Tibial nerve (tissue), 4 donors: ENCODE results near the gene DCTN3. TPM values are rescaled to one million over a fixed set of nuclear protein-coding genes. Genes with fewer than 3 reads are reported as not detected.

Experiments
- DNase-seq, 2 donors: peaks; one replicate each; pipeline ENCODE4 v3.0.0-alpha.2; 2019; ENCODE audit warnings: low spot score in 2 of 2
- H3K27ac ChIP-seq, 4 donors: fragments of 200-600 bp; sonication (generic) in 3 of 4; one replicate each; pipeline ENCODE4 v1.5.1; 2017 to 2019; ENCODE audit warnings: mild to moderate bottlenecking in 1 of 4
- H3K27me3 ChIP-seq, 2 donors: fragments of 200-600 bp; sonication (generic) in 1 of 2; one replicate each; pipeline versions ENCODE4 v1.5.1 to v1.6.0; 2017 to 2019
- H3K36me3 ChIP-seq, 3 donors: fragments of 200-600 bp; sonication (generic); one replicate each; pipeline ENCODE4 v1.5.1; 2018 to 2019
- H3K4me1 ChIP-seq, 4 donors: fragments of 200-600 bp; sonication (generic) in 3 of 4; one replicate each; pipeline ENCODE4 v1.5.1; 2017 to 2019
- H3K4me3 ChIP-seq, 4 donors: fragments of 200-600 bp; sonication (generic) in 3 of 4; one replicate each; pipeline ENCODE4 v1.5.1; 2017 to 2019; ENCODE audit warnings: mild to moderate bottlenecking in 1 of 4, moderate library complexity in 1 of 4
- H3K9me3 ChIP-seq, 4 donors: fragments of 200-600 bp; sonication (generic) in 3 of 4; one replicate each; pipeline ENCODE4 v1.5.1; 2017 to 2019
- CTCF ChIP-seq, 5 experiments: fragments of 200-600 bp in 3 of 5; fragments of 450-650 bp in 2 of 5; sonication (generic) in 3 of 5; IDR thresholded peaks; one replicate each; pipeline ENCODE4 v1.5.1; 2016 to 2019; ENCODE audit warnings: antibody characterized with exemption in 5 of 5, mild to moderate bottlenecking in 3 of 5, moderate library complexity in 2 of 5
- EP300 ChIP-seq, 2 donors: sonication (generic); formaldehyde crosslinking; IDR thresholded peaks; one replicate each; pipeline ENCODE4 v1.6.1; 2017; ENCODE audit warnings: antibody characterized with exemption in 2 of 2, mild to moderate bottlenecking in 1 of 2
- POLR2A ChIP-seq, 2 donors: fragments of 450-650 bp; IDR thresholded peaks; one replicate each; pipeline ENCODE4 v1.6.1; 2017; ENCODE audit warnings: antibody characterized with exemption in 2 of 2, mild to moderate bottlenecking in 2 of 2, moderate library complexity in 2 of 2
- WGBS, 2 donors: methylation state at CpG; one replicate each; pipeline ENCODE4 v1.1.5; 2018; 5-methylcytosine and 5-hydroxymethylcytosine counted together
- total RNA-seq, 4 donors: library from RNA; depleted of rRNA; stranded (reverse); fragments of >200 nt; gene quantifications; one replicate each; pipeline ENCODE4 v1.1.0, GENCODE V29; 2016

DCTN3 gene
- total RNA-seq, 4 donors from 2014 or later: 64.7 to 87.5 (median 73.7) TPM

DNA sequence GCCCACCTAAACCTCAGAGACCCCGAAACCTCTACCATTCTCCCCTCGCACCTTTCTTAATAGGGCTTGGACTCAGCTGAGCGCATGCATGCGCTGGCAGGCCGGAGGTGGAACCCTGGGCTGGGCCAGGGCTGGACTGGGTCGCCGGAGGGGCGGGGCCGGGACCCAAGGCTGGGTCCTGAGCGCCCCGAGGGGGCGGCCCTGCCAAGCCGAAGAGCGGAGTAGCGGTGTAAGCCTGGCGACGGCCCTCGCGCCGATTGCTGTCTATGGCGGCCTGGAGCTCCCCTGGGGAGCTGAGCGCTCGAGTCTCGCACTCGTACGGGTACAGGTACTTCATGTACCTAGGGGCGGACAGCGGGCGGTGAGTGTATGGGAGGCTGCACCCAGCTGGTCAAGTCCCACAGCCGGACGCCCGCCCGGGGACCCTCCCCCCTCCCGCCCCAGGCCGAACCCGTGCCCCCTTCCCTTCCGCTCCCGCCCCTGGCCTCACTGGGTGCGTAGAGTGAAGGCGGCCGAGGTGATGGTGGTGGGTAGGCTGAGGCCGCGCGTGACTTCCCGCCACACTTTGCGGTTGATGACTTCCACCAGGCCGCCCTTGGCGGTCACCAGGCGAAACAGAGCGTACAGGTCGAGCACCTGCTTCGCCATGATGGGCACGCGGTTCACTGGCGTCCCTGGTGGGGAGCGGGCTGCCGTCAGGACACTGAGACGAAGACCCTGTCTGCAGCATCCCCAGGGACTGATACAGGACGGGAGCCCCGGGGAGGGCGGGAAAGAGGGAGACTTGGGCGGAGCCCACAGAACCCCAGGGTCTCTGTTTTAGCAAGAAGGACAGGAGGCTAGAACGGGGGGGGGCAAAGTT is 3.3 kb upstream of the DCTN3 start:
- 19 to 20% methylated on average over 53 to 58 of the region's 63 CpGs for WGBS, 2 donors
- H3K9me3 ChIP-seq: no peaks in the 10 kb centered on the region
- DNase-seq: no peak
- H3K27ac ChIP-seq: no peak overlapping the region
- peaks cover 0 to 49% (median 22%) of the 10 kb centered on the region in 4 donors for H3K4me1 ChIP-seq
- H3K4me3 ChIP-seq: no peak overlapping the region
- peaks cover 2 to 72% of the 10 kb centered on the region in 2 donors for H3K27me3 ChIP-seq
- TF ChIP-seq EP300 (IDR thresholded peaks at IDR 0.05): no peak
- no peak for TF ChIP-seq POLR2A (IDR thresholded peaks at IDR 0.05)
- no peak for TF ChIP-seq CTCF (IDR thresholded peaks at IDR 0.05)
- H3K36me3 ChIP-seq: peaks cover 0 to 2% (median 0%) of the 10 kb centered on the region in 3 donors

DNA sequence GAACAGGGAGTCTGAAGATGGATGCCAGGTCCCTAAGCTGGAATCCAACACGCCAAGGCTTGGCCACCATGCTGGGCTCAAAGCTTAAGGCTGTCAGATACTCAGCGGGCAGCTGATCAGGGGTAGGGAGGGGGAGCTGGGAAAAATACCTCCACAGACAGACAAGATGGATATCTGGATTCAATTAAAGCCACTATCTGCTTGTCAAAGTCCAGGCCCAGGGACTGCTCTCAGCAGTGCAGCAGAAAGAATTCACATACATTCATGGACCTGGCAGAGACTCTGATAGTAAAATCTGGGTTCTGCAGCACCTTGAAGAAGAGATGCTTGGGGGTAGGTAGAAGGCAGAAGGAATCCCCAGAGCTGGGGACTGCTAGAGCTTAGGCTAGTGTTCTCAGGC is 5.2 kb downstream of the DCTN3 start:
- H3K4me3 ChIP-seq: no peak overlapping the region
- H3K36me3 ChIP-seq: peaks cover 0 to 56% (median 9%) of the 10 kb centered on the region in 3 donors
- WGBS, 2 donors: 82 to 85% methylated on average over 2 of the region's 2 CpGs
- no peak overlapping the region for H3K27ac ChIP-seq
- no peaks in the 10 kb centered on the region for H3K9me3 ChIP-seq
- peaks cover 0 to 39% (median 25%) of the 10 kb centered on the region in 4 donors for H3K4me1 ChIP-seq
- TF ChIP-seq POLR2A (IDR thresholded peaks at IDR 0.05) (no peak), CTCF (IDR thresholded peaks at IDR 0.05) (no peak), EP300 (IDR thresholded peaks at IDR 0.05) (no peak)
- no peaks in the 10 kb centered on the region for H3K27me3 ChIP-seq
- DNase-seq: no peak

DNA sequence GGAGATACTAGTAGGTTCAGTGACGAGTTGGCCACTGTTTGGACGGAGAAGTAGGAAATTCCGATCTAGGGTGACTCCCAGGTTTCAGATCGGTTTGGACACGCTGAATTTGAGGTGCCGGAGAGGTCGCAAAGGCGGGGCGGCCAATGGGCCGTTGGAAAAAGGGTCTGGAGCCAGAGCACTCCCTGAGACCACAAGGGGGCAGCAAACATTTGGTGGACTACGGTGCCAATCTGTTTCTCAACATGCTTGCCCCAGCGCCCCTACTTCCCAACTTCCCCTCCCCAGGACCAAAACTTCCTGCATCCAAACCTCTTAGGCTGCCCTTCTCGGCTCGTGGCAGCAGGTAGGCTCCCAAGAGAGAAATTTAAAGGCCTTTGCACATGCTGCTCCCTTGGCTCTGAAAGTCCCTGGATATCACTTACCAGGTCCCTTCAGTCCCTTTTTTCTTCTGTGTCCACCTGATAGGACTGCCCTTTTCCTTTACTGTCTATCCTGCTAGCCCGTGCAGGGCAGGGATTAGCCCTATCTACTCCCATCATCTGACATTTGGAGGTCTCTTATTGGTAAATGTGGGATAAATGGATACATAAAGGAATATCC is 7.4 kb downstream of the DCTN3 start:
- Histone ChIP-seq H3K27ac (peak overlapping the region; percentile 74 to 96 (median 93)), H3K9me3 (no peaks in the 10 kb centered on the region), H3K36me3 (peaks cover 0 to 58% (median 9%) of the 10 kb centered on the region in 3 donors), H3K4me3 (peak overlapping the region; percentile 58 to 81 (median 72)), H3K27me3 (no peaks in the 10 kb centered on the region), H3K4me1 (peaks cover 0 to 28% (median 15%) of the 10 kb centered on the region in 4 donors)
- WGBS, 2 donors: 1 to 2% methylated on average over 15 of the region's 15 CpGs
- TF ChIP-seq CTCF (IDR thresholded peaks at IDR 0.05) (peak; percentile 79 to 88 (median 84)), POLR2A (IDR thresholded peaks at IDR 0.05) (no peak)
- DNase-seq: peak in 1 of 2 donors; percentile 83

GRCh38 chr9:34611811-34612787 is 8.2 kb downstream of the DCTN3 start, which contains the start of gene RPP25L:
RPP25L (minus strand) TSS chr9:34612097; CDS start chr9:34611296, 801 bp downstream.
- DNase-seq: peak; percentile 65 to 80
- H3K27ac ChIP-seq: peak within 1 kb of the TSS; percentile 74 to 96 (median 93)

More at GRCh38 chr9:34611811-34612787, 8.2 kb downstream of the DCTN3 start, which contains the start of gene RPP25L:
- 1% methylated on average over 31 to 40 of the region's 77 CpGs for WGBS, 2 donors
- H3K4me1 ChIP-seq: peaks cover 0 to 28% (median 15%) of the 10 kb centered on the region in 4 donors
- H3K4me3 ChIP-seq: peak within 1 kb of the TSS; percentile 58 to 81 (median 72)
- peaks cover 0 to 50% (median 9%) of the 10 kb centered on the region in 3 donors for H3K36me3 ChIP-seq
- no peak for TF ChIP-seq CTCF (IDR thresholded peaks at IDR 0.05)
- peak; percentile 57 to 88 for TF ChIP-seq POLR2A (IDR thresholded peaks at IDR 0.05)
- peak in 1 of 2 donors; percentile 96 for TF ChIP-seq EP300 (IDR thresholded peaks at IDR 0.05)
- no peaks in the 10 kb centered on the region for H3K27me3 ChIP-seq
- no peaks in the 10 kb centered on the region for H3K9me3 ChIP-seq
